Activated naive CD8-positive, alpha-beta T cell treated with anti-CD3 and anti-CD28 coated beads, Interleukin-2, amount 50 U/mL, for 24 hours (primary cell): ENCODE data around the gene MYH9.
"Not testable (repeated sequence)": the region's sequence is repeated elsewhere in the genome, so short reads cannot be mapped to it uniquely, and the experiment has no call there.

Experiments used
- ATAC-seq: fragments of 150-1000 bp; cut with Tn5 transposase; one replicate; pipeline ENCODE4 v1.10.0; 2021
- DNase-seq: peaks from one replicate; pipeline ENCODE4 v3.0.0; 2021
- H3K27ac Mint-ChIP-seq: one replicate; pipeline ENCODE4 v1.8.0; 2021; ENCODE audit warnings: mild to moderate bottlenecking, mixed read lengths
- H3K27me3 Mint-ChIP-seq: one replicate; pipeline ENCODE4 v1.8.0; 2021; ENCODE audit warnings: mixed read lengths
- H3K36me3 Mint-ChIP-seq: one replicate; pipeline ENCODE4 v1.8.0; 2021; ENCODE audit warnings: low read depth, mixed read lengths
- H3K4me1 Mint-ChIP-seq: one replicate; pipeline ENCODE4 v1.8.0; 2021; ENCODE audit warnings: mixed read lengths
- H3K4me3 Mint-ChIP-seq: one replicate; pipeline ENCODE4 v1.8.0; 2021; ENCODE audit warnings: mild to moderate bottlenecking, moderate library complexity, mixed read lengths
- H3K9me3 Mint-ChIP-seq: one replicate; pipeline ENCODE4 v1.8.0; 2021; ENCODE audit warnings: mixed read lengths

MYH9 gene

GRCh38 chr22:36419912-36420882 lies 32.4 kb upstream of the MYH9 start:
- no peak overlapping the region for H3K27ac Mint-ChIP-seq
- H3K4me3 Mint-ChIP-seq, result no peak overlapping the region
- H3K36me3 Mint-ChIP-seq, result no peaks in the 10 kb centered on the region
- no peaks in the 10 kb centered on the region for H3K9me3 Mint-ChIP-seq
- ATAC-seq (no peak), DNase-seq (no peak)
- no peaks in the 10 kb centered on the region for H3K27me3 Mint-ChIP-seq
- peaks cover 34% of the 10 kb centered on the region for H3K4me1 Mint-ChIP-seq

- Mint-ChIP-seq H3K9me3 (no peaks in the 10 kb centered on the region), H3K36me3 (no peaks in the 10 kb centered on the region), H3K4me1 (peaks cover 29% of the 10 kb centered on the region), H3K4me3 (peak overlapping the region; percentile 23), H3K27me3 (no peaks in the 10 kb centered on the region), H3K27ac (peak overlapping the region; percentile 70)
- DNase-seq (no peak), ATAC-seq (peak; percentile 40)
Measured at GRCh38 chr22:36419177-36419911, 31.6 kb upstream of the MYH9 start.

GRCh38 chr22:36417281-36417686 lies 29.5 kb upstream of the MYH9 start:
- ATAC-seq (no peak), DNase-seq (no peak)
- Mint-ChIP-seq H3K9me3 (no peaks in the 10 kb centered on the region), H3K36me3 (no peaks in the 10 kb centered on the region), H3K27ac (no peak overlapping the region), H3K4me1 (peaks cover 32% of the 10 kb centered on the region), H3K4me3 (no peak overlapping the region), H3K27me3 (no peaks in the 10 kb centered on the region)

- Mint-ChIP-seq H3K27ac (no peak overlapping the region), H3K4me1 (peaks cover 41% of the 10 kb centered on the region), H3K27me3 (no peaks in the 10 kb centered on the region), H3K9me3 (no peaks in the 10 kb centered on the region), H3K4me3 (no peak overlapping the region), H3K36me3 (no peaks in the 10 kb centered on the region)
- ATAC-seq (no peak), DNase-seq (no peak)
Measured at GRCh38 chr22:36415415-36416168, 27.8 kb upstream of the MYH9 start.

GRCh38 chr22:36413022-36413775 lies 25.4 kb upstream of the MYH9 start:
- ATAC-seq (peak; percentile 13), DNase-seq (no peak)
- Mint-ChIP-seq H3K4me1 (peaks cover 43% of the 10 kb centered on the region), H3K9me3 (no peaks in the 10 kb centered on the region), H3K4me3 (no peak overlapping the region), H3K36me3 (no peaks in the 10 kb centered on the region), H3K27me3 (no peaks in the 10 kb centered on the region), H3K27ac (peak overlapping the region; percentile 14)

- Mint-ChIP-seq H3K36me3 (no peaks in the 10 kb centered on the region), H3K27me3 (no peaks in the 10 kb centered on the region)
Measured at GRCh38 chr22:36411589-36412258, 24.0 kb upstream of the MYH9 start.

GRCh38 chr22:36409911-36410756 lies 22.4 kb upstream of the MYH9 start:
- H3K4me1 Mint-ChIP-seq, result peaks cover 55% of the 10 kb centered on the region

More at GRCh38 chr22:36411589-36412258, 24.0 kb upstream of the MYH9 start:
- DNase-seq (peak; percentile 59), ATAC-seq (peak; percentile 49)
- Mint-ChIP-seq H3K4me3 (no peak overlapping the region), H3K9me3 (no peaks in the 10 kb centered on the region), H3K4me1 (peaks cover 44% of the 10 kb centered on the region), H3K27ac (no peak overlapping the region)

GRCh38 chr22:36409554-36409910 lies 21.8 kb upstream of the MYH9 start:
- not testable (repeated sequence) for H3K9me3 Mint-ChIP-seq, H3K27ac Mint-ChIP-seq, DNase-seq, H3K27me3 Mint-ChIP-seq, ATAC-seq, H3K36me3 Mint-ChIP-seq
- Mint-ChIP-seq H3K4me1 (peaks cover 61% of the 10 kb centered on the region), H3K4me3 (peak overlapping the region; percentile 67)

More at GRCh38 chr22:36409911-36410756, 22.4 kb upstream of the MYH9 start:
- no peaks in the 10 kb centered on the region for H3K36me3 Mint-ChIP-seq
- H3K27ac Mint-ChIP-seq, result peak overlapping the region; percentile 46
- no peaks in the 10 kb centered on the region for H3K9me3 Mint-ChIP-seq
- ATAC-seq (peak; percentile 38), DNase-seq (peak; percentile 60)
- H3K4me3 Mint-ChIP-seq, result peak overlapping the region; percentile 67
- no peaks in the 10 kb centered on the region for H3K27me3 Mint-ChIP-seq

GRCh38 chr22:36409056-36409455 lies 21.3 kb upstream of the MYH9 start:
- Mint-ChIP-seq H3K36me3 (no peaks in the 10 kb centered on the region), H3K27ac (no peak overlapping the region), H3K4me3 (no peak overlapping the region), H3K9me3 (no peaks in the 10 kb centered on the region), H3K4me1 (peaks cover 64% of the 10 kb centered on the region), H3K27me3 (no peaks in the 10 kb centered on the region)
- no peak for ATAC-seq
- no peak for DNase-seq

- no peaks in the 10 kb centered on the region for H3K36me3 Mint-ChIP-seq
- H3K4me1 Mint-ChIP-seq, result peaks cover 61% of the 10 kb centered on the region
- ATAC-seq, result no peak
Measured at GRCh38 chr22:36406721-36407120, 19.0 kb upstream of the MYH9 start.

GRCh38 chr22:36405671-36406538 lies 18.1 kb upstream of the MYH9 start:
- no peaks in the 10 kb centered on the region for H3K36me3 Mint-ChIP-seq
- H3K9me3 Mint-ChIP-seq, result no peaks in the 10 kb centered on the region
- DNase-seq, result peak; percentile 49
- H3K4me3 Mint-ChIP-seq, result peak overlapping the region; percentile 21
- peak; percentile 68 for ATAC-seq
- peak overlapping the region; percentile 85 for H3K27ac Mint-ChIP-seq
- no peaks in the 10 kb centered on the region for H3K27me3 Mint-ChIP-seq
- H3K4me1 Mint-ChIP-seq, result peaks cover 58% of the 10 kb centered on the region

More at GRCh38 chr22:36406721-36407120, 19.0 kb upstream of the MYH9 start:
- Mint-ChIP-seq H3K4me3 (no peak overlapping the region), H3K27ac (no peak overlapping the region), H3K27me3 (no peaks in the 10 kb centered on the region), H3K9me3 (no peaks in the 10 kb centered on the region)
- DNase-seq, result no peak

GRCh38 chr22:36405221-36405661 lies 17.5 kb upstream of the MYH9 start:
- Mint-ChIP-seq H3K27me3 (no peaks in the 10 kb centered on the region), H3K4me3 (peak overlapping the region; percentile 21), H3K9me3 (no peaks in the 10 kb centered on the region), H3K27ac (peak overlapping the region; percentile 85), H3K36me3 (no peaks in the 10 kb centered on the region), H3K4me1 (peaks cover 53% of the 10 kb centered on the region)
- DNase-seq (no peak), ATAC-seq (peak; percentile 64)
